ENCODE results near the gene CST9.

- TF ChIP-seq CTCF (IDR thresholded peaks at IDR 0.05 in 4 of 5, conservative IDR thresholded peaks at IDR 0.05 in 1 of 5) (no peak), POLR2A (IDR thresholded peaks at IDR 0.05) (no peak)
Observed at GRCh38 chr20:23649830-23650417, 44.2 kb upstream of the CST9 start.

Measured in gastrocnemius medialis (tissue), 4 donors.